NCI-H1436 treated with DMSO at 0.1 percent for 48 hours (cell line): ENCODE measurements around the gene LAMB2.

Experiments
- DNase-seq: peaks from one replicate; lab custom pipeline; 2025; lab: John Stamatoyannopoulos, UW

The LAMB2 gene

DNA sequence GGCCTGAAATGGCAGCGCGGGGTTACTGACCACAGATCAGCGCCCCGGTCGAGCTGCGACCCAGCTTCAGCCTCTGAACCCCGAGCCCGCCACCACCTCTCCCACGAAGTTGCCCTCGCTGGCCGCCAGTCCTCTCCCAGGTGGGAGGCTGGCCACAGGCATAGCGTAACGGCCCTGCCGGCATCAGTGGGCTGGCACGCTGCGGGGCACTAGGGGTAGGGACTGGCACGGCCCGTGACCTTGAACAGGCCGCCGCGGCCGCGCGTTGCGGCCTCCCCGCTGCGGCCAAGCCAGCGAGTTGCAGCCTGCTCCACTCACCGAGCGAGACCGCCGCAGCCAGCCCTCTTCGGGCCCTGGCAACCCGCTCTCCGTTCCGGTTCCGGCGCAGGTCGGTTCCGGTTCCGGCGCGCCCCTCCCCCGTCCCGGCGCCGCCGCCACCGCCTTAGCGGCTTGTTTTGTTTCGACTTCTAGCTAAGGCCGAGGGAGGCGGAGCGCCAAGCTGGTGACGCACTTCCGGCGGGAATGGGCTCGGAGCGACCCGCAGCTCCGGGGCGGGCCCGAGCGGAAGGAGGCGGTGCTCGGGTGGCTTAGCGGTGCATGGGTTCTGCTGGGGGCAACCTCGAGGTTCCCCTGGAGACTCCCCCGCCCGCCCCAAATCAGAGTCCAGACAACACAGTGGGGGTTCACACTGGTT is 12.3 kb downstream of the LAMB2 start, which contains the start of gene USP19:
Gene USP19, minus strand, starts transcription at position 386 of the 694 bp plus-strand sequence. CDS start 1,678 bp downstream, outside the sequence.
- no peak for DNase-seq

DNA sequence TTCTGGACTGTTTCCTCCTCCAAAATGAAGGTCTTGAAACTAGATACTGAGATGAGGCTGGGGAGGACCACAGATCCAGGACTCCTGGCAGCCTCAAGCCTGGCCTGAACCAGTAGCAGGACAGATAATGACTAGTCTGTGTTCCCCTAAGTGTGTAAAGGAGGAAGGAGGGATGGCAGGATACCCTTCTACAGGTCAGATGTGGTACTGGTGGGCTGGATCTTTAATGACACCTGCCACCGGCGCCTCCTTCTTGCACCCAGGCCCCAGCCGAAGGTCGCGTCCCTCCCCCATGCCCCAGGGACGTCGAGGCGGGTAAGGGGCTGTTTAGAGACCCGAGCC is 12.8 kb downstream of the LAMB2 start:
- no peak for DNase-seq

DNA sequence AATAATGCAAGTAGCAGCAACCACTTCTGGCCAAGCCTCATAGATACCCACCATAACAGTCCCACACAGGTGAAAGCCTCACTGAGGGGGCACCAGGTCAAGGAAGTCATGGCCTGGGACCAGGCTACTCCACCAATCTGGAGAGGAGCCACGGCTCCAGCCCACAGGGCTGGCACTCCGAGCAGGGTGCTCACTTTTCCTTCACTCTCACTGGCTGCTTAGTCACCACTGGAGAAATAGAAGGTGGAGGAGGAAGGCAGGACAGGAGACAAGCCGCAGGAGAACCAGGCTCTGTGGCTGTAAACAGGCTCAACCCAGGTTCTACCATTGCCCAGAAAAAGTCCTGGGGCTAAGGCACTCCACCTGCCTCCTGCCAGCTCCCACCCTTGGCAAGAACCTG is 13.4 kb downstream of the LAMB2 start:
- DNase-seq: no peak

DNA sequence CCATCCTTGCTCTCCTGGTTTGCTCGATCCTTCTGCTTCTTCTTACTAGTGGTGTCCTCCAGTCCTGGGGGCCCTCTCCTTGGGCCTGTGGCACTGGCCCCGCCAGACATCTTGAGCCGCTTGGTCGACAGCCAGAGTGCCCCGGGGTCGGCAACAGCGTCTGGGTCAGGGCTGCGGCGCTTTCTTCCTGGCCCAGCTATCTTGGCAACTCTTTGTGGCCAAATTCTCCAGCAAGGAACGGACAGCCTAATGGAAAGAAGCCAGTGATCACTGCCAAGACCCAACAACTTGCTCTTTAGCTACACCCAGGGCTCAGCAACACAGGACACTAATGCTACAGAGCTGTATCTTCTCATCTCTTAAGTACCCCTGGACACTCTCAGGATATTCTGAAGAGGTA is 13.8 kb downstream of the LAMB2 start:
- no peak for DNase-seq

DNA sequence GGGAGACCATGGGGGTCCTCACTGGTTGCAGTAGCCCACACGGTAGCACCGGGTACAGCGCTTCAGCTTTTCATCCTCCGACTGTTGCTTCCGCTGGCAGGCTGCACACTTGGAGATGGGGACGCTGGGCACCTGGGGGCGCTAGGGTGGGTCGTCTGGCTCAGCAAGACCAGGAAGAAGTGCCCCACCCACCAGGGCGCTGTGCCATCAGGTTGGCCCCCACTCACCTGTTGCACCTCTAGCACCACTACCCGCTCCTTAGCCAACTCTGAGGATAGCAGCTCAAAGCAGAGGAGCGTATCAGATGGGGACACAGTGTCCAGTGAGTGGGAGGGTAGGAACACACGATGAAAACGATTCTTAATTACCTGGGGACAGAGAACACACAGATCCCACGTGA is 20.6 kb downstream of the LAMB2 start:
- no peak for DNase-seq

DNA sequence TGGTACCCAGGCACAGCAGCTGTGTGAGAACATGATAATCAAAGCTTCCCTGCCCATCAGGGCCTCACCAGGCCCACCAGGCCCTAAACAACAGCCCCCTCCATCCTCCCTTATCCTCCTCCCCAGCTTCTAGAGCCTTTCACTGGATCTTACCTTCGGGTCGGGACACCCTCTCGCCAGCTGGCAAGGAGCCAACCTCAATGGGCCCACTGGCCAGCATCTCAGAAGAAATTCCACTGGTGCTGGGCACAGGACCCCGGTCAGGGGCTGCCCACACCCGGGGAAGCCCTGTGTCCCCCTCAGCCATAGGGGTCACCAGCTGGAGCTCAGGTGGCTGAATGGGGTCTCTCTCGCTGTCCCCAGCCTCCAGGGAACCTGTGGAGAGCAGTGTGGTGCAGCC is 21.5 kb downstream of the LAMB2 start:
- no peak for DNase-seq

DNA sequence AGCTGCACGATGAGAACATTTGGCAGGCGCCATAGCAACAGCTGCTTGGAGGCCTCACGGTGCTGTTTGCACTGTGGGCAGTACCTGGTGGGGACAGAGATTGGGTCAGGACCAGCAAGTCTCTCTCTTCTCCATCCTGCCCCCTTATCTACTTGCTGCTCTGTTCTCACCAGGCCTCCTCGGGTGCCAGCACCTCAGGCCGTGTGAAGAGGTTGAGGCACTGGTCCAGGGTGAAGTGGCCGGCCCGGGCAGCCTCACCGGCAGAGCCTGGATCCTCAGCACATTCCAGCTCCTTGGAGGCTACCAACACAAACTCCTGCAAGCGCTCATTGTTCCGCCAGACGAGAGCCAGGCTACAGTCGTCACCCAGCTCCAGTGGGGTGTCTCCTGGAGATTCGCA is 22.1 kb downstream of the LAMB2 start:
- no peak for DNase-seq

DNA sequence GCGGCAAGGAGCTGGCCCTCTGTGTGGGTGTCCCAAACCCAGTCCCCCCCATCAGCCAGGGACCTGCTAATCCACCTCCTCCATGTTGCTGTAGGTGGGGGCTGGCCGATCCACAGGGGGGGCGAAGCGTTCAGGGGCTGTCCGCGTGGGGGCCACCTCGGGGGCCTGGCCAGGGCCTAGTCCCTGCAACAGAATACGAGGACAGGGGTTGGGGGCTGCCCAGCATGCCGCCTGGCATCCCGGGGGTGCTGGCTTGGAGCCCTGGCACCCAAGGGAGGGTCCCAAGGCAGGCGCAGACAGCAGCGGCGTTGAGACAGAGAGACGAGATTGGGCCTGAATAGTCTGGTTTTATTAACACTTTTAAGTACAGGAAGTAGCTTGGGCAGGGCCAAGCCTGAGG is 24.5 kb downstream of the LAMB2 start:
- no peak for DNase-seq

DNA sequence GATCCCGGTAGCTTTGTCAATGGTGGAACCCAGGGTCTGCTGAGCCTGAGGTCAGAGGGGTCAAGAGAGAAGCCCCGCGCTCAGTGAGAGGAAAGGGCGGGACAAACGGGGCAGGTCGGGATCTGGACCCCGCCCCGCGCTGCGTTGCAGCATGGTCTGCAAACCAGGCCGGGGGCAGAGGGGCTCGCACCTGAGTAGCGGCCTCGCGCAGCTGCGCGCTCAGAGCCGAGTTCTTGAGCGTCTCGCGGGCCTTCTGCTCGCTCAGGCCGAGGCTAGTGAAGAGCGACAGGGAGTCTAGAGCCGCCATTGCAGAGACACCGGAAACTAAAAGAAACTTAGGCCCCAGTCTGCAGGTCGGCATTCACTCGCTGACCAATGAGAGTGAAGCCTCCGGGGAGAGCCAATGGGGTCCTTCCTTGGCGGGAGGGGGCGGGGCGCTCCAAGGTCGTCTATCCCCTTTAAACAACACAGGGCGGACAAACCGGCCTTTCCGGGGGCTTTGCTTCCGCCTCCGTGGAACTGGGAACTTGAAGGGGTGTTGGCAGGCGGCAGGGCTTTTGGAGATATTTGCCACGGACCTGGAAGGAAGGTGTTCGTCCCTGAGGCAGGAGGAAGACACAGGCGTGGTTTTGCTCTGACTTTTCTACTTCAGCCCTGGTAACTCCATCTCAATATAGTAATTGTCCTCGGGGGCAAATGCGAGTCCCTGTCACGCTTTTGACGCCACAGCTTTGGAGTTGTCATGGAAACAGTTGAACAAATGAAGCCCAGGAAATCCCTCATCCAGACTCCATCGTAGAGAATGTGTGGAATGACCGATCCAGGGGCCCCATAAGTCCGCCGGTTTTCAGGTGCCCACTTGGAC is 28.2 kb downstream of the LAMB2 start, which contains the start of gene QARS1:
Gene QARS1, minus strand, starts transcription at position 331 of the 865 bp plus-strand sequence. Its CDS starts 24 bp downstream, at position 307.
- DNase-seq: peak; percentile 6

DNA sequence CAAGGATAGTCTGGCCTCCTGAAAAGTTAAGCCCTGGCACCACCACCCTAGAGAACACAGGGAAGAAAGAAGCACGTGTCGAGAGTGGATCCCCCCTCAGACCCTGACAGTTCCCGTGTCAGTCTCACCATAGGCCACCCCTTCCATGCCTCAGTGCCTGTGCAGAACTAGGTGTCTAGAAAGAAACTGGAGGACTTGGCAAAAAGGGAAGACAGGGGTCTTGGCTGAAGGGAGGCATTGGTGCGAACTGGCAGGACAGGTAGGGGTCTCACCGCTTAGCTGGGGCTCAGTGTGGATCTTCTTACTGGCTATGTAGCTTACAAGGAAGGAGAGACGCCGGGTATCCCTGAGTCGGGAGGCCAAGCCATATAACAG is 28.8 kb downstream of the LAMB2 start:
- DNase-seq: no peak

DNA sequence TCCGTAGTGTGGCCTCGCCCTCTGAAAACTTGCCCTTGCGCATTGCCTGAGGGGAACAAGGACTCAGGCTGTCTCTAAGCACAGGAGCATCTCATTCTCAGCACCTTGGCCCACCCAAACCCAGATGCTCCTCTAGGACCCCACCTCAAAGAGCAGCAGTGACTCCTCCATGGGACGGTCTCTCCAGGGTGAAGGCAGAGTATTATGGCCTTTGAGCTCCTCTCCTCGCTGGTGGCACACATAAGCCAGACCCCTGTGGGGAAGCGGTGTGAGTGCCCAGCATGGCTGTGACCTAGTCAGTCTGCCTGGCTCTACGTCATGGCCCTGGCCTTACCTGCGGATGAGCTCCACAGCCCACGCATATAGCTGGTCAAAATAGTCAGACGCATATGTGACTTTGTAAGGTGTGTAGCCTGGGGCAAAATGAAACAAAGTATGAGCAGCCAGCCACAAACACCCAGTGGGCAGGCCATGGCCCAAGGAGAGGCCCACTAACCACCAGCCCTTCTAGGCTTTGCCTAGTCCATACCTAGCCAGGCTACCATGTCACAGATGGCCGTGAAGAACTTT is 32.7 kb downstream of the LAMB2 start:
- no peak for DNase-seq

DNA sequence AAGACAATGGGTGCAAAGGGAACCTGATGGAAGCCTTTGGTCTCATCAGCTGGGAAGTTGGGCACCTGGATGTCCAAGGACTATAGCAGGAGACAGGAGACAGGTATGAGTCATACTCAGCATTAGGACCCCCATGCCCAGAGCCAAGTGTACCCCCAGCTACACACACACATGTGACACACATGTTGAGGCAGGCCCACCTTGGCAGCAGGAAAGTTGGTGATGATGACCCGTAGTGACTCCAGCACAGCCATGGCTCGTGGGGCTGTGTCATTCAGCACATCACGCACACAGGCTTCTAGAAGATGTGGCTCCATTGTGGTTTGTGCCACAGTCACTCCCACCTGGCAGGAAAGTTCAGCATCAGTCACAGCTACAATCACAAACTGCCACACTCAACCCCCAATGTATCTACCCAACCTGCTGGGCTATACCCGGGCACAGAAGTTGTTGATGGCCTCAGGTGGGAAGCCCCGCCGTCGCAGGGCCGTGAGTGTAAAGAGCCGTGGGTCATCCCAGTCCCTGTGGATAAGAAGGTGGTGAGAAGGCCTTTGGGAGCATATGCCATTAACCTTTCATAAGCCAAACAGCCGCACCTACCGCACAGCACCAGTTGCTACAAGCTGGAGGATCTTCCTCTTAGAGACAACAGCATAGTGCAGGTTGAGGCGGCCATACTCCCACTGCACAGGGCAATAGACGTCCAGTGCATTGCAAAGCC is 33.8 kb downstream of the LAMB2 start:
- DNase-seq: no peak

DNA sequence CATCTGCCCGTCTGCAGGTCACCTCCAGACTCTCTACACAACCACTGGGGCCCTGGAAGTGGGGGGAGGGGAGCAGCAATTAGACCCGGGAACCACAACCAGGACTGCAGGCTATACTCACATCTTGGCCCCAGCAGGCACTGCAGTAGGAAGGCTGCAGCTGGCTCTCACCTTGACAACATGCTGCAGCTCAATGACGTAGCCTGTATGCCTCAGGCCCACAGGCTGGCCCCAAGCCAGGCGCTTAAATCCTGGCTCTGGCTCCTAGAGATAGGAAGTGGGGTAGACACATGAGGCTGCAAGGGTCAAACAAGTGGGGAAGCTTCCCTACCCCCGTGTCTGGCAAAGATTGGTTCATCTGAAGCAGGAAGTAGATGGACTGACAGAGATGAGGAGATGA is 34.4 kb downstream of the LAMB2 start:
- DNase-seq: no peak

DNA sequence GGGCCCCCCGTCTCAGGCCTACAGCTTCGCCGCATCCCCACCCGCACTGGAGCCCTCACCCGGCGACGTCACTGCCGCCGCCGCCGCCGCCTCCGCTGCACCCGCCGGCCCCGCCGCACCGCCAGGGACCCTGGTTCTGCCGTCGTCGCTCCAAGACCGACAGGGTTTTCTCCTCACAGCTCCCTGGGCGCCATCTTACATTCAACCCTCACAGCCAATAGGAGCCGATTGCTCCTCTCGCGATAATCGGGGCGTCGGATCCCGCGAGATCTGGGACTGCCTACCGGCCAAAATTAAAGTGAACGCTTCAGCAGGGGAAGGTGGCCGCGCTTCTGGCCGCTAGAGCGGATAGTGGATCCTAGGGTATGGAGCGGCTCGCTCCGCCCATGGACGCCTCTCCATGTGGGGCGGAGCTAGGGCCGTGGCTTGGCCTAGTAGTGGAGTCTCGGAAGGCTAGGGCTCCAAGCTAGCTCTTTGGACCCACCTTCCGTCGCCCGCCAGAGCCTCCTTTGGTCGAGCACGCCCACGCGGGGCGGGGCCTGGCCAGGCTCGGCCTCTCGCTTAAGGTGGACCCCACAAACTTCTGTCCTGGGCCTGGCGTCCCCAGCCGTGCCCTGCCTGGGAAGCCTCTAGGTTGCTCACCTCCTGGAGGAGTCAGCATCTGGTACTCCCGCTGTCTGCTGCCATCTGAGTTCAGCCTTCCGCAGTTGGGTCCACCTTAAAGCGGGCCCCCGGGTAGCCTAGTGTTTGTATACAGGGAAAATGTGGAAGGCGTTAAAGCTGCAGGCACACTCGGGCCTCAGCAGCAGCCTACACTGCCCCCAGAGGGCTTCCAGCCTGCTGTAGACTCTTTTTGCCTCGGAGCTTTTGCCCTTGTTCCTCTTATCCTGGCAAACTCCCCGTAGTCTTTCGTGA is 38.7 kb downstream of the LAMB2 start, which contains the start of gene QRICH1:
Gene QRICH1, minus strand, starts transcription at position 219 of the 915 bp plus-strand sequence. CDS start 17,054 bp downstream, outside the sequence.
- DNase-seq: peak; percentile 50

DNA sequence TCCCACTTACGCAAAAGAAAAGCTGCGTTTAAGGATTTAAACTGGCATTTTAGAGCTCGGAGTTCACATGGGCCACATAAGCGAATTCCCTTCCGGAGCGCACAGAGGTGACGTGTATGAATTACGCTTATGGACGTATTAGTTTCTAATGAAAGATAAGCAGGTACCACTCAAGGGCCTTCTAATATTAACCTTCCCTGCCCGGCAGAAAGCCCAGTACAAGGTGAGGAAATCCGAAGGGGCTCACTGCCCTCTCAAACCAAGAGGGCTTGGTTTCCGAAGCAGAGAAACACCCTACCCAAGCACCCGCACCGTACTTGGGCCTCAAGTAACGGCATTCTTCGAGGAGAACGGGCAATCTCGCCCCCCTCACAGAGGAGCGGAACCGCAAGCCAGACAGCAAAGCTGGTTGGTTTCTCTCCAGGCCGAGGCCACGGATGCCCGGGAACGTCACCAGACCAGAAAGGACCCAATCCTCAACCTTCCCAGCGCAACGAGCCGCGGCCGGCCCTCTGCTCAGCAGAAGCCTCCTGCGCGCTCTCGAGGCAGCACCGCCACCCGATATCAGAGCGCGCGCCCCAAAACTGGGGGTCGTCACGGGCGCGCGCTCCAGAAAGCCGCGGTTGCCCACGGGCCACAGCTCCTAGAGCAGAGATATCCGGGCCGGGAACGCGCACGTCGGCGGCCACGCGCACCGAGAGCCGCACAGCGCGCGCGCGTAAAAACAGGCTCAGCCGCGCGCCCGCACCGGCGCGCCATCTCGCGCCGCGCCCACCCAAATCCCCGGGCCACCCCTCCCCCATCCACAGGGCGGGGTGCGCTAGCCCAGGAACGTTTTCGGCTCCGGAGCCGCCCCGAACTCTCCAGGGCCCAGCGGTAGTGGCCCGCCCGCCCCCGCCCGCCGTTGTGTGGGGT is 39.7 kb downstream of the LAMB2 start:
- DNase-seq: no peak

DNA sequence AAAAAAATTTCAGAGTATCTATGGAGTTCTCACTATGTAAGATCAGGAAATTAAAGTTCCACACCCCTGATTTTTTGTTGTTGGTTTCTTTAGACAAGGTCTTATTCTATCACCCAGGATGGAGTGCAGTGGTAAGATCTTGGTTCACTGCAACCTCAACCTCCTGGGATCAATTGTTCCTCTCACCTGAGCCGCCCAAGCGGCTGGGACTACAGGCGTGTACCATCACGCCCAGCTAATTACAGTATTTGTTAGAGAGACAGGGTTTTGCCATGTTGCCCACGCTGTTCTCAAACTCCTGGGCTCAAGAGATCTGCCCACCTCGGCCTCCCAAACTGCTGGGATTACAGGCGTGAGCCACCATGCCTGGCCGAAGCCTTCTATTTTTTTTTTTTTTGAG is 51.4 kb downstream of the LAMB2 start:
- no peak for DNase-seq

DNA sequence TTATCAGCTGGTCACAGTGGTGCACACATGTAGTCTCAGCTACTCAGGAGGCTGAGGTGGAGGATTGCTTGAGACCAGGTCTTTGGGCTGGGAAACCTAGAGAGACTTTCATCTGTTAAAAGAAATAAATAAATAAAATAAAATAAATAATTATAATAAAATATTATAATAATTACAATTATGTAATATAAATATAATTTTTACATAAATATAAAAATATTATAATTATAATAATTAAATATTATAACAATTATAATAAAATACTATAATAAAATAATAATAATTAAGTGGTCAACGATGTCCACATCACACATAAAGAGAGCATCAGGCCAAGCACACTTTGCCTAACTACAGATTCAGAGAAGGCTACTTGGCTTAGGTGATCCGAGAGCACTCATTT is 53.6 kb downstream of the LAMB2 start:
- no peak for DNase-seq

DNA sequence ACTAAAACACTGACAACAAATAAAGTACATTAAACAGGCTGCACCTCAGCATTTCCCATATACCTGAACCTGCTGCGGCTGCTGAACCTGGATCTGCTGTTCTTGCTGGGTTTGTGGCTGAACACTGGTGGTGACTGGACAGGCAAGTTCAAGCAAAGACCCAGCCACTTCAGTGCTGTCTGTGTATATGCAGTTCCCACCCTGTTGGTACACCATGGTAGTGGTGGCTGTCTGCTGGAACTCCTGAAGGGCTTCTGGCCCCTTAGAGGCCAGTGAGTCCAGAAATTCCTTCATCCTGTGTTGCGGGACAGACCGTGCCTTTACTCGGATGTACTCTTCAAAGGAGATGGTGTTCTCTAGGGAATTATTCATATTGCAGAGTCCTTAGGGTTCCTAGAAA is 56.2 kb downstream of the LAMB2 start:
- DNase-seq: no peak

DNA sequence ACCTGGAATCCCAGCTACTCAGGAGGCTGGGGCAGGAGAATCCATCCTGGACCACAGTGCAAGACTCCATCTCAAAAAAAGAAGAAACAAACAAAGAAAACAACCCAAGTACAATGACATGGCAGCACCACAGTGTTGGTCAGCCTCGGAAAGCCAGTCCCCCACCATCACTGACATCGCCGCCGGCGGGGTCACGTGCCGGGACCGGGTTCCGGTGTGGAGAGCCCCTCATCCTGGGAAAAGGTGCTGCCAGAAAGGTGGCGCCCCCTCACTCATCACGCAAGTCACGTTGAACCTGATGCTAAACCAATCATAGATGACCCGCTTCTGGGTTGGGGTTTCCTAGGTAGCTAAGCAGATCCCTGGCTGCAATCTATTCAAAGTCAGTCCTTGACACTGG is 56.7 kb downstream of the LAMB2 start:
- DNase-seq: no peak
